Activated effector memory CD4-positive, alpha-beta T cell treated with Interleukin-2 at 50 U/mL for 16 hours (primary cell): Measurements from ENCODE around the gene AXIN1.

ENCODE experiments used
- DNase-seq: peaks from one replicate; pipeline ENCODE4 v3.0.0-alpha.2; 2020

Gene AXIN1

DNA sequence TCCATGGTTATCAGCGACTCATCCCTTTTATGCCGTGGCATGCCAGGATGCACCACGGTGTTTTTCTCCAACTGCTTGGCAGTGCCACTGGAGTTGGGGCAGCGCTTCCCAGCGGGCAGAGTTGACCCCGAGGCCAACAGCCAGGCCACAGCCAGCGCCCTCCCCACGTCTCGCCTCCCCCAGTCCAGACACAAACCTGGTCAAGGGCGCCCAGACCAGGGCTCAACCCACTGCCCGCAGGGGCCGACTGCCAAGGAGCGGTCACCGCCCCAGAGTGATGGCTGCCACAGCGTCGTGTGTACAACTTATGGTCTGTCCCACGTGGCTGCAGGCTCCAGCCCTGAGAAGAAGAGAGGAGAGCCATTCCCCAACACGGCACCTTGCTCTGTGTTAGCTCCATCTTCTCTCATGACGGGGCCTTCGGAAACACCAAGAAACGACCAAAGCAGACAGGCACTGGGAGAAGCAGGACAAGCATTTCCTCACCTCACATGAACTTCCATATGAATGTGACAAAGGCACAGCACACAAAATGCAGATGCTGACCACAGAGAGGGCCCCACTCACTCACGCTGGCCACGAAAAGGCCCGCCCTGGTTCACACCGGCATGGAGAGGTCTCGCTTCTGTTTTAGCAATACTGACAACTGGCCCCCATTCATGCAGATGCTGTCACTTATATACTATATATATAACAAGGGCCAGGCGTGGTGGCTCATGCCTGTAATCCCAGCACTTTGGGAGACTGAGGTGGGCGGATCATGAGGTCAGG, 27.0 kb downstream of the AXIN1 start:
- DNase-seq = no peak

DNA sequence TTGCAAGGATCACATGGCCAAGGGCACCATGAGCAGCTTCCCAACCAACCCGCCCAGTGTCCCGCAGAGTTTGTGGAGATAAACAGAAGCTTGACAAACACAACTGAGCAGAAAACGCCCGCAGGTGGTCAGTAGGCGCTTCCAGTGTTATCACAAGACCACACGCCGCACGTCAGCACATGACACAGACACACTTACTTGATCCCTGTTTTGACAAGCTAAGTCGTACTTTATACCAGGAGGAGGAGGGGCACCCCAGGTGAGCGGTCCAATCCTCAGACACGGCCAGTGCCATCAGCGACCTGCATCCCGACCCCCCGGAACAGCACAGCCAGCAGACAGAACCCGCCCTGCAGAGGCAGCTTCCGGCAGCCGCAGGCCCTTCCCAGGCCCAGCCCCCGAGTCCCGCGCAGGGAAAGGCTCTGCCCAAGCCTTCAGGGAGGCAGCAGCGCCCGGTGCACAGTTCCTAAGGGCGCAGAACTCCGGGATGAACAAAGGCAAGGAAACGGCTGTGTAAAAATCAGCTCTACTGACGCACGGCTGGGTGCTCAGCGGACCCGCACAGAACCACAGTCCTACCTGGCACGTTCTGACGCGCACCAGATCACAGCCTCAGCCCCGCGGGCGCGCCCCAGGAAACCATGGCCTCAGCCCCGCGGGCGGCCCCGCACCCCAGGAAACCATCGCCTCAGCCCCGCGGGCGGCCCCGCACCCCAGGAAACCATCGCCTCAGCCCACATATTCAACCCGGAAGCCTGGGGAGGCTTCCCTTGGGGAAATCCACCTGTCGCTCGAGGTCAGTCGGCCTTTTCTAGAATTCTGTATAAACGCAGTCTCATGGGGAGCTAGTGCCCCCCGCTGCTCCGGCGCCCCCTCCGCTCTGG, 27.8 kb downstream of the AXIN1 start:
- peak; percentile 67 for DNase-seq

DNA sequence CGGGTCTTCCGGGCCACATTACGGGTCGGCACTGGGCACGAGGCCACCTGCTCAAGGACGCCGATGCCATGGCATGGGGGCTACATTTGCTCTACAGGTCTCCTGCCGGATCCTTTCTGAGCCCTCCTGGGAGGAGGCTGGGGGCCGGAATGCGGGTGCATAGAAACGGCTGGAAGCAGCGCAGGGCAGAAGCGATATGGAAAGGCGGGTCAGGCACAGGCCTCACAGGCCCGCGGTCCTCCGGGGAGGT, 28.4 kb downstream of the AXIN1 start:
- no peak for DNase-seq

DNA sequence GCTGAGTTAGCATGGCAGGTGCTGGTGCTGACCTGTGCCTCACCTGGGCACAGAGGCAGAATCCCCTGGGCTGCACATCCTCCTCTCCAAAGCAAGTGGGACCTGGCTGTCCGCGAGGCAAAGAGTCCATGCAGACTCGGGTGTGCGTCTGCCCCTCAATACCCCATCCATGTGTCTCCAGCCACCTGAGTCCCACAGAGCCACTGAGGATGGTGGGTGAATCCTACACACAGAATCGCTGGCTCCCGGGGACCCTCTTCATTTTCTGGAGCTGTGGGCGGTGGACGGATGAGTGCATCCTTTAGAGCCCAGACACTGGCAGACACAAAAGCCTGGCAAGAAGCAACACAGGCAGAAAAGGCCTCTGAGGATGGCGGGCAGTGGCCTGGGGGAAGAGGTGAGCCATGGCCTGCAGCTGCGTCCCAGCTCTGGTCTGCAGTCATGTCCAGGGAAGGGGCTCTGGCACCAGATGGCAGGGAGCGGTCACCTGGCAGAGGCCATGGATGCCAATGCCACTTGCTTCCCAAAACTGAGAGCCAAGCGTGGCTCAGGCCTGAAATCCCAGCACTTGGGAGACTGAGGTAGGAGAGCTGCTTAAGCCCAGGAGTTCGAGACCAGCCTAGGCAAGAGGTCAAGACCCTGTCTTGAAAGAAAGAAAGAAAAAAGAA, 29.9 kb downstream of the AXIN1 start:
- DNase-seq = no peak

- DNase-seq = no peak
These were observed 31.0 kb downstream of the AXIN1 start for GRCh38 chr16:321532-321931.

DNA sequence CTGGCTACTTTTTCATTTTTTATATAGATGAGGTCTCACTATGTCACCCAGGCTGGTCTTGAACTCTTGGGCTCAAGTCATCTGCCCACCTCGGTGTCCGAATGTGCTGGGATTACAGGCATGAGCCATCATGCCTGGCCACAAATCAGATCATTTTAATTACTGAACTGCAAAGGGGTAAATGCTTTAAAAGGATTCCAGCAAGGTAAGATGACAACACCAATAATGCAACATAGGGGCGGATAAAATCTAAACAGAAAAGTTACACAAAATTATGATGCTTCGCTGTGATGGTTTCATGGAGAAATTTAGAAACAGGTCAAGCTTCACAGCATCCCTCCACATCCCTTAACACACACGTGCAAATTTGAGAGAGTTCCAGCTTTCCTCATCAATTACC, 32.3 kb downstream of the AXIN1 start:
- DNase-seq = no peak

DNA sequence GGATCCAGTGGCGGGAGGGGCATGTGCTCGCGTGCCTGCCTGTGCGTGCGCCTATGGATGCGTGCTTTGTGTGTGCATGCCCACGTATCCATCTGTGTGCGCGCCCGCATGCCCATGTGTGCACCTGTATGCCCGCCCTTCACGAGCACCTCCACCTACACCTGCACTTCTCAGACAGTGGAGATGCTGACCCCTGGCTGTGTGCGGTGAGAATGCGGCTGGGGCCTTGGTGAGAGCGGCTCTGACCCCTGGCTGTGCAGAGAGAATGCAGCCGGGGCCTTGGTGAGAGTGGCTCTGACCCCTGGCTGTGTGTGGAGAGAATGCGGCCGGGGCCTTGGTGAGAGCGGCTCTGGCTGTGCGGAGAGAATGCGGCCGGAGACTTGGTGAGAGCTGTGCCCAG, 33.9 kb downstream of the AXIN1 start:
- no peak for DNase-seq

- DNase-seq = no peak
These were observed 34.9 kb downstream of the AXIN1 start for GRCh38 chr16:317583-317982.

DNA sequence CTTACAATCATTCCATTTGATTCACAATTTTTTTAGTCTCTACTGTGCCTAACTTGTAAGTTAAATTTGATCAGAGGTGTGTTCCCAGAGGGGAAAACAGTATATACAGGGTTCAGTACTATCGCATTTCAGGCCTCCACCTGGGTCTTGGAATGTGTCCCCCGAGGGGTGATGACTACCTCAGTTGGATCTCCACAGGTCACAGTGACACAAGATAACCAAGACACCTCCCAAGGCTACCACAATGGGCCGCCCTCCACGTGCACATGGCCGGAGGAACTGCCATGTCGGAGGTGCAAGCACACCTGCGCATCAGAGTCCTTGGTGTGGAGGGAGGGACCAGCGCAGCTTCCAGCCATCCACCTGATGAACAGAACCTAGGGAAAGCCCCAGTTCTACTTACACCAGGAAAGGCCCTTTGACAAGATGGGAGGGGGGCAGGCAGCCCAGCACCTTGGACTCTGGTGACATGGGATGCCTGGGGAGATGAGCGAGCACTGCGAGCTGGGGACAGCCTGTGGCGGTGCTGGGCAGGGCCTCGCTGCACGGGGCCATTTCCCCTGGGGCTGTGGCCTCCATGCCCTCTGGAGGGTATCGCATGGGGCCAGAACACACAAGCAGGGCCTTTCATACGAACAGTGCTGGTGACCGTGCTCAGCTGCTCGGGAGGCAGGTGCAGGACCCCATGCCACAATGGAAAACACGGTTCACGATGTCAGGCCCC, 35.6 kb downstream of the AXIN1 start:
- no peak for DNase-seq

GRCh38 chr16:314795-315299, 37.7 kb downstream of the AXIN1 start:
- DNase-seq = no peak

- no peak for DNase-seq
These were observed 38.2 kb downstream of the AXIN1 start for GRCh38 chr16:314351-314750.

DNA sequence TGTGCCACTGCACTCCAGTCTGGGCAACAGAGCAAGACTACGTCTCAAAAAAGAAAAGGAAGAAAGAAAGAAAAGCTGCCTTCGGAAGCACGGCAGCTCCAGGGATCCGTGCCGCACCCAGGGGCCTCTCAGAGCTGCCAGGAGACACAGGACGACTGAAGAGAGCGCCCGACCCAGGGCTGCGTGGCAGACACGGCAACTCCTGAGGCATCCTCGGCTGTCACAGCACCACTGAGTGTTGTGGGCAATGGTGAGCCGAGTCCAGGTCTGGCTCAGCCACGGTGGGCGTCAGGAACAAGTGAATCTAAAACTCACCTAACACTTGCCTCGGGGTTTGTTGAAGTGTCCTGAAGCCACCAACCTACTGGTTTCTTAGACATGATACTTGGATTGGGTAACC, 40.8 kb downstream of the AXIN1 start:
- no peak for DNase-seq

DNA sequence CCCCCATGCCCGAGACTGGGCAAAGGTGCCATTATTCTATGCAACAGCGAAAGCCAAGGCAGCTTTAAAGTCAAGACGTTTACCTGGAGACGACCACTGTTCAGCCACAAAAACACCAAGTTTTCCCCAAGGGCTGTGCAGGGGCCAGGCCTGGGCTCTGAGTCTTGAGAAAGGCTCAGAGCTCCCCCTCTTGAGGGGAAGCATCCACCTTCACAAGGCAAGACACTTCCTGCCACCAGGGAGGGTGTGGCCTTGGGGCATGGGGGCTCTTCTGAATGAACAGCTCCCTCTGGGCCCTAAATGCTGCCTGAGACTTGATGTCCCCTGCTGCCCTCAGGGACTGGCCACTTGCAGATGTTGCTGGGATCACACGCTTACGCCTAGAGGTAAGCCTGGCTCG, 43.0 kb downstream of the AXIN1 start:
- no peak for DNase-seq

GRCh38 chr16:307691-308312, 44.7 kb downstream of the AXIN1 start:
- no peak for DNase-seq

DNA sequence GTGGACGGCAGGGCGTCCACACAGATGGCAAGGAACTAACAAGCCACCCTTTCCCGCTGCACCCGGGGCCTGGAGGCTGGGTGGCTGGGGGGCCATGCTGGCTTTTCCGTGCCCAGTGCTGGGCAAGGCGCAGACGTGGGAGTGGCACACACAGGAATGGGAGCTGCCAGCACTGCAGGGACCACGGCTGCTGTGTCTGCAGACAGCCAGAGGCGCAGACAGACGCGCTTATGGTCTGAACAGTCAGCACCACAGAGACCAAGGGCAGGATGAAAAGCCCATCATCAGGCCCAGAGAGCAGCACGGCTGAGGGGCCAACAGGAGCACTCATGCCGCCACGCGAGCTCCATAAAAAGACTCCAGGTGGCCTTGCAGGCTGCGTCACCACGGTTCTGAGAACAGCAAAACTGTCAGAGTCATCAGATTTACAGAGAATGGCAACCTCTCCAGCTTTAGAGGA, 45.6 kb downstream of the AXIN1 start:
- DNase-seq = no peak

GRCh38 chr16:305916-306626, 46.5 kb downstream of the AXIN1 start:
- DNase-seq = no peak

DNA sequence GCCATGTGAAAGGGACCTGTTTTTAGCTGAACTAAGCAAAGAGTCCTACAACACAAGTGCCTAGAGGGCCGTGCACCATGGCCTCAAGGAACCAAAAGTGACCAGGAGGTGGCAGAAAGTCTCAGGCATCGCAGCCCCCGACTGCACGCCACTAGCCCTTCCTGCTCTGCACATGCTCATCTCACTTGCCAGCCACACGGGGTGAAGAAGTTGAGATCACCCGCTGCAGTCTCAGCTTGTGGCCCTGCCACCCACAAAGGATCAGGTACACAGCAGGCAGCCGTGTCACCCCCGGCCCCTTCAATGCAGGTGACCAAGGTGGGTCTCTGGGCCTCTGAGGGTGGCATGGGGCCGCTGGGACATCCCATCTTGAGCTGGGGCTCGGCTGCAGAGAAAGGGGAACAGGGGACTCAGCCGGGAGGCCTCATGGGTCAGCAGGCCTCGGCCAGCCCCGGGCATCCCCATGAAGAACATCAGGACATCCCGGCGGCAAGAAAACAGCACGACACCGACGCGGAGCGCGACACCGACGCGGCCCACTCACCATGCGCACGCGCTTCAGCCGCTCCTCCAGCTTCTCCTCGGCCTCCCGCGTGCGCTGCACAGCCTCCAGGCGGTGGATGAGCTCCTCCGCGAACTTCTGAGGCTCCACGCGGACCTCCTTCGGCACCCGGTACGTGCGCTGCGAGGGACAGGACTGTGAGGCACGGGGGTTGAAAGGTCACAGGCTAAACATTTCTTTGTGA, 48.6 kb downstream of the AXIN1 start:
- no peak for DNase-seq

- no peak for DNase-seq
These were observed 50.6 kb downstream of the AXIN1 start for GRCh38 chr16:301950-302349.

DNA sequence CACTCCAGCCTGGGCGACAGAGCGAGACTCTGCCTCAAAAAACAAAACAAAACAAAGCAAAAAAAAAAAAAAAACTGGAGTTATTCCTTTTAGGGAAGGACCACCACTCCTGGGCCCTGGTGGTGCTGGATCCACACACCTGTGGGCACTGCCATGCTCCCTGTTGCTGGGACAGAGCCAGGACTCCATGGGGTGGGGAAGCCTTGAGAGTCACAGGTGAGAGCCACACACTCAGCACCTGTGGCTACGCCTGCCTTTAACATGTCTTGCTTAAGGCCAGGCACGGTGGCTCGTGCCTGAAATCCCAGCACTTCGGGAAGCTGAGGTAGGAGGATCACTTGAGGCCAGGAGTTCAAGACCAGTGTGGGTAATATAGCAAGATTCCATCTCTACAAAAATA, 51.3 kb downstream of the AXIN1 start:
- DNase-seq = no peak

- DNase-seq = no peak
These were observed 54.7 kb downstream of the AXIN1 start for GRCh38 chr16:297832-298231.
